Mesothelial cell of epicardium (in vitro differentiated cells): ENCODE measurements around the gene SH3BGRL3. TPM values are rescaled to one million over a fixed set of nuclear protein-coding genes. Genes with fewer than 3 reads are reported as not detected.

ENCODE experiments used
- DNase-seq, 2 experiments: peaks; one replicate each; pipeline ENCODE4 v3.0.0; 2021; ENCODE audit warnings: low spot score in 2 of 2; ENCODE audit not compliant: unreplicated experiment in 2 of 2
- H3K27ac Mint-ChIP-seq: 2 replicates; pipeline ENCODE4 v1.8.0; 2021; ENCODE audit warnings: mixed read lengths
- H3K27me3 Mint-ChIP-seq: 2 replicates; pipeline ENCODE4 v1.8.0; 2021; ENCODE audit warnings: low read depth, mixed read lengths
- H3K36me3 Mint-ChIP-seq: 2 replicates; pipeline ENCODE4 v1.8.0; 2021; ENCODE audit warnings: mixed read lengths
- H3K4me1 Mint-ChIP-seq: 2 replicates; pipeline ENCODE4 v1.8.0; 2021; ENCODE audit warnings: mixed read lengths
- H3K4me3 Mint-ChIP-seq: 2 replicates; pipeline ENCODE4 v1.8.0; 2021; ENCODE audit warnings: mild to moderate bottlenecking, moderate library complexity, mixed read lengths
- H3K9me3 Mint-ChIP-seq: 2 replicates; pipeline ENCODE4 v1.8.0; 2021; ENCODE audit warnings: mixed read lengths
- CTCF ChIP-seq: fragments of 200-600 bp; sonication (generic); IDR thresholded peaks from one replicate; pipeline ENCODE4 v1.5.0; 2021; ENCODE audit warnings: antibody characterized with exemption; ENCODE audit not compliant: unreplicated experiment
- total RNA-seq: library from RNA; stranded (reverse); gene quantifications from 3 replicates; pipeline ENCODE4 v1.2.1, GENCODE V29; 2021

SH3BGRL3 gene
- total RNA-seq, 1 donor from 2014 or later = 35.6 TPM

- no peak for TF ChIP-seq CTCF
- Mint-ChIP-seq H3K27me3 (no peaks in the 10 kb centered on the region), H3K9me3 (peaks cover 2% of the 10 kb centered on the region), H3K27ac (no peak overlapping the region), H3K4me3 (no peak overlapping the region), H3K4me1 (no peaks in the 10 kb centered on the region), H3K36me3 (peaks cover 48% of the 10 kb centered on the region)
- no peak for DNase-seq
Observed at GRCh38 chr1:26263212-26263611, 16.7 kb upstream of the SH3BGRL3 start.

- no peaks in the 10 kb centered on the region for H3K27me3 Mint-ChIP-seq
- peaks cover 53% of the 10 kb centered on the region for H3K36me3 Mint-ChIP-seq
- no peak overlapping the region for H3K27ac Mint-ChIP-seq
- no peaks in the 10 kb centered on the region for H3K4me1 Mint-ChIP-seq
- TF ChIP-seq CTCF = no peak
- no peak overlapping the region for H3K4me3 Mint-ChIP-seq
- H3K9me3 Mint-ChIP-seq = peaks cover 15% of the 10 kb centered on the region
- DNase-seq = no peak
Observed at GRCh38 chr1:26265405-26265804, 14.5 kb upstream of the SH3BGRL3 start.

GRCh38 chr1:26268290-26269197 lies 11.3 kb upstream of the SH3BGRL3 start:
- no peak for TF ChIP-seq CTCF
- peaks cover 15% of the 10 kb centered on the region for H3K9me3 Mint-ChIP-seq
- no peak overlapping the region for H3K27ac Mint-ChIP-seq
- H3K4me1 Mint-ChIP-seq = no peaks in the 10 kb centered on the region
- H3K4me3 Mint-ChIP-seq = no peak overlapping the region
- no peaks in the 10 kb centered on the region for H3K27me3 Mint-ChIP-seq
- no peak for DNase-seq
- H3K36me3 Mint-ChIP-seq = peaks cover 60% of the 10 kb centered on the region

- no peak overlapping the region for H3K4me3 Mint-ChIP-seq
- DNase-seq = no peak
- no peaks in the 10 kb centered on the region for H3K4me1 Mint-ChIP-seq
- TF ChIP-seq CTCF = no peak
- H3K9me3 Mint-ChIP-seq = peaks cover 15% of the 10 kb centered on the region
- no peak overlapping the region for H3K27ac Mint-ChIP-seq
- peaks cover 57% of the 10 kb centered on the region for H3K36me3 Mint-ChIP-seq
- H3K27me3 Mint-ChIP-seq = no peaks in the 10 kb centered on the region
Observed at GRCh38 chr1:26269198-26269550, 10.7 kb upstream of the SH3BGRL3 start.

DNA sequence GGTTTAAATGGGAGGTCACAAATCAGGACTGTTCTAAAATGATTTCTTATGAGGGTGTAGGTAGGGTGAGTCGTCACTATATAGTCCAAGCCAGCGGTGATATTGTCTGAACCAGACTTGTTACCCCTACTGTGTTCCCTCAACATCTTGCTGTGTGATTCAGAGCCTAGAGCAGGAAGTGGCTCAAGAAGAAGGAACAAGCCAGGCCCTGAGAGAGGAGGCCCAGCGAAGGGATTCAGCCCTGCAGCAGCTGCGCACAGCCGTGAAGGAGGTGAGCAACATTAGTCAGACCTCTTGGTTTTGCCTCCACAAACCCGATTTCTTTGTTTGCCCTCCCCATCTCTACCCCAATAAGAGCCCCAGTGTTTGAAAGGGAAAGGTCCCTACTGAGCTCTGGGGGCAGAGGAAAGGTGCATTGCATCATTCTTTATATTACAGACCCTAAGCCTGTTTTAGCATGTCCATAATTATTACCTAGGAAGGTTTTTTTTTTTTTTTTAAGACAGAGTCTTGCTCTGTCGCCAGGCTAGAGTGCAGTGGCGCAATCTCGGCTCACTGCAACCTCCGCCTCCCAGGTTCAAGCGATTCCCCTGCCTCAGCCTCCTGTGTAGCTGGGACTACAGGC lies 5.0 kb upstream of the SH3BGRL3 start:
- no peak for TF ChIP-seq CTCF
- DNase-seq = no peak
- H3K27me3 Mint-ChIP-seq = no peaks in the 10 kb centered on the region
- no peak overlapping the region for H3K4me3 Mint-ChIP-seq
- no peak overlapping the region for H3K27ac Mint-ChIP-seq
- H3K36me3 Mint-ChIP-seq = peaks cover 30% of the 10 kb centered on the region
- peaks cover 18% of the 10 kb centered on the region for H3K4me1 Mint-ChIP-seq
- no peaks in the 10 kb centered on the region for H3K9me3 Mint-ChIP-seq
